NCI-H345 treated with DMSO at 0.1 percent for 48 hours (cell line): ENCODE results near the gene COPZ2.
A peak's percentile ranks its signal among the peaks of the same experiment; 100 is the strongest.
"Not testable (repeated sequence)": the region's sequence is repeated elsewhere in the genome, so short reads cannot be mapped to it uniquely, and the experiment has no call there.

Experiments used
- DNase-seq: peaks from one replicate; lab custom pipeline; 2025; ENCODE audit not compliant: unreplicated experiment; lab: John Stamatoyannopoulos, UW

COPZ2 gene, protein sequence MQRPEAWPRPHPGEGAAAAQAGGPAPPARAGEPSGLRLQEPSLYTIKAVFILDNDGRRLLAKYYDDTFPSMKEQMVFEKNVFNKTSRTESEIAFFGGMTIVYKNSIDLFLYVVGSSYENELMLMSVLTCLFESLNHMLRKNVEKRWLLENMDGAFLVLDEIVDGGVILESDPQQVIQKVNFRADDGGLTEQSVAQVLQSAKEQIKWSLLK

DNA sequence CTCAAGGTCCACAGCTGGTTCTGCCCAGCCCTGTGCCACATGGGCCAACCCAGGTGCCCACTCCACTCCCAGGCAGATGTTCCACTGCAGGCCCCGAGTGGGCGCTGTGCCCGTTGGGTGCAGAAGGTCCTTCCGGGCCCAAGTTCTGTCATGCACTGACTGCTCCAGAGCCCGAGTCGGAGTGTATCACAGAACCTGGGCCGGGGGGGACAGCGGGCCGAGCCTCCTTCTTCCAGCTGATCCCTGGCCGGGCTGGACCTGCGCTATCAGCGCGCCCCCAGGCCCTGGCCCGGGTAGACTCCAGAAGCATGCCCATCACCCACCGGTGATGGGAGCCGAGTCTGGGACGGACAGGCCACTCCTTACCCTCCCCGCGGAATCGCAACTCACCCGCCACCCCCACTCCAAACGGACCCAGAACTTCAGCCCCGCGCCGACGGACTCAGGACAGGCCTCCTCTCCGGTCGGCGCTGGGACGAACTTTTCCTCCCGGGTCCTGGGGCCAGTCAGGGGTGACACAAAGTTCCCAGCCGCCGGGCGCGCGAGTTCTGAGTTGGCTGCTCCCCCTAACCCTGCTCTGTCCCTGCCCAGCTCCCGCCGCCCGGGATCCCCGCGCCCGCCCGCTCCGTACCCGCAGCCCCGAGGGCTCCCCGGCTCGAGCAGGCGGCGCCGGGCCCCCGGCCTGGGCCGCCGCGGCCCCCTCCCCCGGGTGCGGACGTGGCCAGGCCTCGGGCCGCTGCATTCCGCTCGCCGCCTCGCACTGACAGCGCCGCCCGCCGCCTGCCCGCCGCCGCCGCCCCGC is at the start of gene COPZ2:
COPZ2 (minus strand) TSS at position 762 of the 802 bp plus-strand sequence; CDS start at position 742, 20 bp downstream.
- no peak for DNase-seq

DNA sequence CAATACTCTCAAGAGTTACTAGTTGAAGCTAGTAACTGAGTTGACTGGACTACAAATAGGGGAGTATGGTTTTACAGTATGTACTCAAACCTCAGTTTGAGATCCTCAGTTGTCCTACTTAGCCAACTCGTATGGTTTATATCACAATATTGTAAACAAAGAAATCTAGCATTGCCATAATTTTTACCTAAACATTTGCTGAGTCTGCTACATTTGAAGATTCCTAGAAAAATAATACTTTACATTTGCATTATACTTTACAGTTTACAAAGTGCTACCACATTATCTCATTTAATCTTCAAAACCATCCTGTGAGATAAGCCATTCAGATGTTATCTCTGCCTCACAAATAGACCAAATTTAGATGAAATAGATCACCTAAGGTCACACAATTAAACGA is 47.3 kb upstream of the COPZ2 start:
- DNase-seq, result no peak

DNA sequence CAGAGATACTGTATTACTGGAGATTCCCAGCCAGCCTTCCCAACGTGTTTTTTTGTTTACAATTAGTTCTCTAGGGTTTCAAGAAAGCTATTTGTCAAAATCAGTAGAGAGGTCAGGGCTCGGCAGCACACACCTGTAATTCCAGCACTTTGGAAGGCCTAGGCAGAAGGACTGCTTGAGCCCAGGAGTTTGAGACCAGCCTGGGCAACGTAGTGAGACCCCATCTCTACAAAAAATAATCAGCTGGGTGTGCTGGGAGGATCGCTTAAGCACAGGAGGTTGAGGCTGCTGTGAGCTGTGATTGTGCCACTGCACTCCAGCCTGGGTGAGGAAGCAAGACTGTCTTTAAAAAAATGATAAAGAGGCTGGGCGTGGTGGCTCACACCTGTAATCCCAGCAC is 44.3 kb upstream of the COPZ2 start:
- DNase-seq, result no peak

DNA sequence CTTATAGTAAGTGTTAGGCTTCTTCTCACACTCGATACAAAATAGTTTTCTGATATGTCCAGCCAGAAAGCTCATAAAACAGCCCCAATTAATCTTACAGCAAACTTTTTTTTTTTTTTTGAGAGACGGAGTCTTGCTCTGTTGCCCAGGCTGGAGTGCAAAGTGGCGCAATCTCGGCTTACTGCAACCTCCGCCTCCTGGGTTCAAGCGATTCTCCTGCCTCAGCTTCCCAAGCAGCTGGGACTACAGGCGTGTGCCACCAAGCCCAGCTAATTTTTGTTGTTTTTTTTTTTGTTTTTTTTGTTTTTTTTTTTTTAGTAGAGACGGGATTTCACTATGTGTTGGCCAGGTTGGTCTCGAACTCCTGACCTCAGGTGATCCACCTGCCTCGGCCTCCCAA is 39.6 kb upstream of the COPZ2 start:
- not testable (repeated sequence) for DNase-seq

DNA sequence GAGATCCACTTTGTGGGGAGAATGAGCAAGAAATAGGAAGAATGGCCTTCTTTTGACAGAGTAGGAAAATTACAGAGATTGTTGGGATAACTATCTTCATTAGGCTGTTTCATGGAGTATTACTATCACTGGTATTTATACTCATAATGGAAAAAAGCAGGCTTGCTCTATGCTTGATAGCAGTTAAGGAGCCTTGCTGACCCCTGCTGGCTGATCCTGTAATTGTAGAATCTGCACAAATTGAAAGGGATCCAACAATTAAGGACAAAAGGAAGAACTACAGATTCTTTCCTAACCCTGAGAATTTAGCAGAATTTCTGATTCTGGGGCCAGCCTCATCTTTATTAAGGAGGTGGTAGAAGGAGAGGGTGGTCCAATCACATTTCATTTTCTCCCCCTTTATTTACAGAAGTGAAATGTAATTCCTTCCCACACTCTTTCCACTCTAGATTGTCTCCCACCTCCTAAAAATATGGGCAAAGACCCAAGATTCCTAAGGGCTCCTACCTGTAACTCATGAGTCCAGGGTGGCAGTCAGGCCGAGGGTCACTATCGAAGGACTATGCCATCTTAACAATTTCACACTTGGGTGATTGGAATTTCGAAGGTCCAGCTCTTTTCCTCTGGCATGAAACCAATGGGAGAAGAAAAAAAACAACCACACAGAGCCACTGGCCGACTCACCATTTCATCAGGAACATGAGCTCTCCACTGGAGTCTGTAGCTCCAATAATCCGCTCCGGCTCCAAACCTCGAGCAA is 36.9 kb upstream of the COPZ2 start:
- peak; percentile 49 for DNase-seq

DNA sequence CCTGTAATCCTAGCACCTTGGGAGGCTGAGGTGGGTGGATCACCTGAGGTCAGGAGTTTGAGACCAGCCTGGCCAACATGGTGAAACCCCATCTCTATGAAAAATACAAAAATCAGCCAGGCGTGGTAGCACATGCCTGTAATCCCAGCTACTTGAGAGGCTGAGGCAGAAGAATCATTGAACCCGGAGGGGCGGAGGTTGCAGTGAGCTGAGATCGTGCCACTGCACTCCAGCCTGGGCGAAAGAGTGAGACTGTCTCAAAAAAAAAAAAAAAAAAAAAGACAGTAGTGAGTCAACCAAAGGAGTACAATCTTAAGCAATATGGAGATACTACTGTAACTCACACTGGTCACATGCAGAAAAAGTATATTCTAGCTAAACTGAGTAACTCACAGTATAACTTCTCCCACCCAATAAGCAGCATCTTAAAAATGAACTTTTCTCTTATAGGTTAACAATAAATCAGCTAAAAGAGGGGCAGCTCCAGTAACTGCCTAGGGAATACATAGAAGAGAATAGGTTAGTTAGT is 36.0 kb upstream of the COPZ2 start:
- DNase-seq, result not testable (repeated sequence)

DNA sequence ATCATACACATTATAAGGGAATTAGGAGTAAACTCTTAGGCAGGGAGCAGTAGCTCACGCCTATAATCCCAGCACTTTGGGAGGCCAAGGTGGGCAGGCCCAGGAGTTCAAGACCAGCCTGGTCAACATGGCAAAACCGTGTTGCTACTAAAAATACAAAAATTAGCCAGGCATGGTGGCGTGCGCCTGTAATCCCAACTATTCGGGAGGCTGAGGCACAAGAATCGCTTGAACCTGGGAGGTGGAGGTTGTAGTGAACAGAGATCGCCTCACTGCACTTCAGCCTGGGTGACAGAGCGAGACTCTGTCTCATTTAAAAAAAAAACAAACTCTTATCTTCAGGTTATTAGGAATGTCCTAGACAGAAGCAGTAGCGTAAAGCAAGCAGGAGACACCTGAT is 35.2 kb upstream of the COPZ2 start:
- DNase-seq, result not testable (repeated sequence)

DNA sequence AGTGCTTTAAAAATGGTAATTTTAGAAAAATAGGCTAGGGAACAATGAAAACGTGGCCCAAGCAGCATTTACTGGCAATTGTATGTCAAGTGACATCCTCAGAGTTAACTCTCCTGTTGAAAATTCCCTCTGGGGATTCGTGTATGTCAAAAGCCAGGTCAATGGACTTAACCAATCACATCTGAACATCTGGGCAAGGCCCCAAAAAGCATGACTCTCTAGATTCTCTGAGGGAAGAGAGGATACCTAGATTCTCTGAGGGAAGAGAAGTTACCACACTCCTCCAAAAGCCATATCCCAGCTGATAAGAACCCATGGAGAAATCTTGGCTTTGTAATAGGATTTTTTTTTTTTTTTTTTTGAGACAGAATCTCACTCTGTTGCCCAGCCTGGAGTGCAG is 34.1 kb upstream of the COPZ2 start:
- DNase-seq, result no peak

DNA sequence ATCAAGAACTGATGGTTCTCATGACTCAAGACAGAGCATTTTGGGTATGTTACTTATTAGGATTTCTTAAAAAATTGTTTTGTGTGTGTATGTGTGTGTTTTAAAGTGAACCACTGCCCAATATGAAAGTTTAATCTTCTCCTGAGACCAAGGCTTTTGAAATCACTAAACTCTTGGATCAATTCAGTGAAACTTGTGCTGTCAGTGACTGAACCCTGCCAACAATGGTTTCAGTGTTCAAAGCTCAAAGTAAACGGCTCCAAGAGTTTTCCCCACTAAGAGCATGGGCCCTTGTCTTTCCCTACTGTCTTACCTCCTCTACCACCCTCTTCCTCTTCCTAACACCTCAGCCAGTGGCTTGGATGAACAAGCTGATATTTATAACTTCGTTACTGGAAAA is 32.6 kb upstream of the COPZ2 start:
- DNase-seq, result no peak

DNA sequence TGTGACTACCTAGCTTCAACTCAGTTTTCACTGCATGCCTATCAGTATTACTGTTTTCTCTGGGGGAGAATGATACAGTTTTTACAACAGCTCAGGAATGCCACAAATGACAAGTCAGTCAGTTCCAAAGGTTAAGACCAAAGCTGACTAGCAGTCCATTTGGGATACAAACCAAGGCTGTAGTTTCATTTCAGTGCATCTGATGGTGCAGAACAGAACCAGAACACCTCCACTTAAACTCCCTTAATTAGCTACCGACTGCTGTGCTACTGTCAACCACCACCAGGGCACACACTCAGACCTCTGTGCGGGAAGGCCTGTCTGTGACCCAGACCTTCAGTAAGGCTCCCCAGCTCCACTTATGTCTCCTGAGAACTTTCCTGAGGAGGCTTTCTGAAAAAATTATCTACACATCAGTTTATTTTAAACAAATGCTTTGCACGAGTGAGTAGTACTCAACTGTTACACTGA is 30.9 kb upstream of the COPZ2 start:
- DNase-seq, result no peak

DNA sequence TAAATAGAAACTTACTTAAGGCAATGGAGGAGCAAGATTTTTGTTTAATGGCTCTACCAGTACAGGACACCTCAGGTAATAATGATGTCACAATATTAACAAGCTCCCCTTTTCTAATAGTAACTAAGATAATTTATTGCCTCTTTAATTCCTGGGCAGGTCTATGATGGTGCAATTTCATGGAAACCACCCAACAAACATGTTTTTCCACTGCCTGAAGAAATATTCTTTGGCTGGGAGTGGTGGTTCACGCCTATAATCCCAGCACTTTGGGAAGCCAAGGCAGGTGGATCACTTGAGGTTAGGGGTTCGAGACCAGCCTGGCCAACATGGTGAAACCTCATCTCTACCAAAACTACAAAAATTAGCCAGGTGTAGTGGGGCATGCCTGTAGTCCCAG is 30.2 kb upstream of the COPZ2 start:
- not testable (repeated sequence) for DNase-seq

DNA sequence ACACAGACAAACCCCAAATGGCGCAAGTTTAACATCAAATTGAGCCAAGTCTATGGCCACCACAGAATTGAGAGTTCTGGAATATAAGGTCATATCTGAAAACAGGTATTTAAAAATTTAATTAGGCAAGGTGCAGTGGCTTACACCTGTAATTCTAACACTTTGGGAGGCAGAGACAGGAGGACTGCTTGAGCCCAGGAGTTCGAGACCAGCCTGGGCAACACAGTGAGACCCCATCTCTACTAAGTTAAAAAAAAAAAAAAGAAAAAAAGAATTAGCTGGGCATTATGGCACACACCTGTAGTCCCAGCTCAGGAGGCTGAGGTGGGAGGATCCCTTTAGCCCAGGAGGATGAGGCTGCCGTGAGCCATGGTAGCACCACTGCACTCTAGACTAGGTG is 29.6 kb upstream of the COPZ2 start:
- DNase-seq, result no peak

DNA sequence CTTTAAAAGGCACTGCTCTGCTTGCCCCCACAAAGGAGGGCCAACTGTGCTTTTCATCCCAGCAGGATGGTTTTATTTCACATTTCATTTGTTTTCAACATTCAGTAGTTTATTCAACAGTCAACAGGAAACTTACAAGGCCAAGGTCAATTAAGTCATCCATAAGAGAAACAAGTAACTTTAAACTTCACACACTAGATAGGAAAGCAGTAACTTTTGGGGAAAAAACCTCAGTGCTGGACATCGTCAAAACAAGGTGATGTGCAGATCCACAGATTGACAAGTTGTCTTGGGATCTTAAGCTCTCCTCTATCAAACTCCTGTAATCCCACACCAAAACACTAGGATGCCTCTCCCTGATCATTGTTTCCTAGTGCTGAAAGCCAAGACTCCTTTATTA is 29.1 kb upstream of the COPZ2 start:
- DNase-seq, result no peak

DNA sequence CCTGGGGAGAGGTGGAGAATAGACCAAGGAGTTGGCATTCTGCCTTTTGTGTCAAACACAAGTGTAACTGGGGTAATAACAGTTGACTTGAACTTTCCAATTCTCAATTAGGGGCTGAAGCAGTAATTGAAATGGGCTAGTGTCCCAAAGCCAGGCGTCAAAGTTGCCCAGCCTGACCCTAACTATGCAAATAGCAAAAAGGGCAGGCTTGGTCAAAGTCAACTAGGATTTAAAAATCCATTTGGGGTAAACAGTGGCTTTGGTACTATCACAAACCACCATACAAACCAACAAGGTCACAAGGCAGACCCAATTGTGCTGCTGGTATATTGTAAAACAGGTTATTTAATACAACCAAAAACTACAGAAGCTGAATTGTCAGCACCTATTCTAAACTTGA is 28.6 kb upstream of the COPZ2 start:
- DNase-seq, result no peak

DNA sequence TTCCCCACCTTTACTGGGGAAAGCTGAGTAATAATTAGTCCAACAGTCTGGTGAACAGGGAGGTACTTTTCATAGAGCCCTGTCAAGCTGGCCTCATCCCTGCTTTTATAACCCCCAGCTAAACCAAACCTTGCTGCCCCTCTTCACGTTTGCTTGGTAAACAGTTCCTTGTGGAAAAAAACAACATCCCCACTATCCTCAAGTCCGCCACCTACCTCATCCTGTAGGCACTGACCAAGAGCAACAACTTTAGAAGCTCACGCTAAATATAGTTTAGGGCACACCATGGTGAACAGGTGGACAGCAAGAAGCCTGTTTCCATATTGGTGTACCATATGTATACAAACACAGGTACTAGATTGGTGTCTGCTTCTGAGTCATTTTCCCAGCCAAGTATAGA is 27.0 kb upstream of the COPZ2 start:
- no peak for DNase-seq

DNA sequence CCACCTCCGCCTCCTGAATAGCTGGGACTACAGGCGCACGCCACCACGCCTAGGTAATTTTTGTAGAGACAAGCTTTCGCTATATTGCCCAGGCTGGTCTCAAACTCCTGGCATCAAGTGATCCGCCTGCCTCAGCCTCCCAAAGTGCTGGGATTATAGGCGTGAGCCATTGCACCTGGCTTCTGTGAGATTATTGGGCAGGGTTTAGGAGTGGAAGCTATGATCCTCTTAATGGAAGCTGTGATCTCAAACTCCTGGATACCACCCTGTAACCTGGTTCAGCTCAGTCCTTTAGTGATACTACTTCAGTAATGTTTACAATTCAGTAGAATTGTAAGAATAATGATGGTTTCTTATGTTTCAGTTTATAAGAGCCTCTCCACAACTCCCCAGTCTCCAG is 24.7 kb upstream of the COPZ2 start:
- no peak for DNase-seq

DNA sequence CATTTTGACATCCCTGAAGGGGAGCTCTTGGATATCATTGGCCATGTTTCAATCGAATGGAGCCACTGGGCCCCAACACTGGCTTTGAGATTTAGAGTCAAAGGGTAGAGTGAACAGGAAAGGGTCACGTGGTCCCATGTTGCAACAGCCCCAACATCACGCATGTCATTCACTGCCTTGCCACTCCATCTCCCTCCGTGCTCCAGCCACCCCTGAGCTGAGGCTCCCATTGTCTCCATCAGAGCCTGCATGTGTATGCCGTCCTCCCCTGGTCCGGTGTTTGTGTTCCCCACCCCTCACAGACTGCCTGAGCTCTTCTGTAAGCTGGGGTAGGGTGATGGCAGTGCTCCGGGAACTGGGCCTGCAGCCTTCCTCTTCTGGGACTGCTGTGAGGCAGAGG is 22.7 kb upstream of the COPZ2 start:
- no peak for DNase-seq

DNA sequence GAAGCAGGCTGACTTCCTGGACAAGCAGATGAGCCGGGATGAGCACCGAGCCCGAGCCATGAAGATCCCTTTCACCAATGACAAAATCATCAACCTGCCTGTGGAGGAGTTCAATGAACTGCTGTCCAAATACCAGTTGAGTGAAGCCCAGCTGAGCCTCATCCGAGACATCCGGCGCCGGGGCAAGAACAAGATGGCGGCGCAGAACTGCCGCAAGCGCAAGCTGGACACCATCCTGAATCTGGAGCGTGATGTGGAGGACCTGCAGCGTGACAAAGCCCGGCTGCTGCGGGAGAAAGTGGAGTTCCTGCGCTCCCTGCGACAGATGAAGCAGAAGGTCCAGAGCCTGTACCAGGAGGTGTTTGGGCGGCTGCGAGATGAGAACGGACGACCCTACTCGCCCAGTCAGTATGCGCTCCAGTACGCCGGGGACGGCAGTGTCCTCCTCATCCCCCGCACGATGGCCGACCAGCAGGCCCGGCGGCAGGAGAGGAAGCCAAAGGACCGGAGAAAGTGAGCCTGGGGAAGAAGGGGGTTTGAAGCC is 21.6 kb upstream of the COPZ2 start:
- DNase-seq, result no peak

DNA sequence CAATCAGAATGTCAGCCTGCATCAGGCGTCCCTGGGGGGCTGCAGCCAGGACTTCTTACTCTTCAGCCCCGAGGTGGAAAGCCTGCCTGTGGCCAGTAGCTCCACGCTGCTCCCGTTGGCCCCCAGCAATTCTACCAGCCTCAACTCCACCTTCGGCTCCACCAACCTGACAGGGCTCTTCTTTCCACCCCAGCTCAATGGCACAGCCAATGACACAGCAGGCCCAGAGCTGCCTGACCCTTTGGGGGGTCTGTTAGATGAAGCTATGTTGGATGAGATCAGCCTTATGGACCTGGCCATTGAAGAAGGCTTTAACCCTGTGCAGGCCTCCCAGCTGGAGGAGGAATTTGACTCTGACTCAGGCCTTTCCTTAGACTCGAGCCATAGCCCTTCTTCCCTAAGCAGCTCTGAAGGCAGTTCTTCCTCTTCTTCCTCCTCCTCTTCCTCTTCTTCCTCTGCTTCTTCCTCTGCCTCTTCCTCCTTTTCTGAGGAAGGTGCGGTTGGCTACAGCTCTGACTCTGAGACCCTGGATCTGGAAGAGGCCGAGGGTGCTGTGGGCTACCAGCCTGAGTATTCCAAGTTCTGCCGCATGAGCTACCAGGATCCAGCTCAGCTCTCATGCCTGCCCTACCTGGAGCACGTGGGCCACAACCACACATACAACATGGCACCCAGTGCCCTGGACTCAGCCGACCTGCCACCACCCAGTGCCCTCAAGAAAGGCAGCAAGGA is 21.0 kb upstream of the COPZ2 start:
- no peak for DNase-seq

DNA sequence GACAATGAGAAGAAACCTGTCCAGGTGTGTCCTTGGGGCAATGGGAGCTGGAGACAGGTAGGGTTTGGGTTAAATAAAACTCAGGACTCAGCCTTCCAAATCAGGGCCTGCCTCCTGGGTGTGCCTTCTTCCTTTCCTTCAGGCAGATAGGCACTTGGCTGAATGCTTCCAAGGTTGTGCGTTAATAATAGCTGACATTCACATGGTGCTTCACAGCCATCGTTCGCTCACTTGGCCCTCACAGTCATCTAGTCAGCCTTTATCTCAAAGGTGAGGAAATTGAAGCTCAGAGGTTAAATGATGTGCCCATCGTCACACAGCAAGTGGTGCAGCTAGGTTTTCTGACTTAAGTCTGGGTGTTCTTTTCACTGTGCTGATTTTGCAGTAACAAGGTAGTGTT is 20.0 kb upstream of the COPZ2 start:
- no peak for DNase-seq

DNA sequence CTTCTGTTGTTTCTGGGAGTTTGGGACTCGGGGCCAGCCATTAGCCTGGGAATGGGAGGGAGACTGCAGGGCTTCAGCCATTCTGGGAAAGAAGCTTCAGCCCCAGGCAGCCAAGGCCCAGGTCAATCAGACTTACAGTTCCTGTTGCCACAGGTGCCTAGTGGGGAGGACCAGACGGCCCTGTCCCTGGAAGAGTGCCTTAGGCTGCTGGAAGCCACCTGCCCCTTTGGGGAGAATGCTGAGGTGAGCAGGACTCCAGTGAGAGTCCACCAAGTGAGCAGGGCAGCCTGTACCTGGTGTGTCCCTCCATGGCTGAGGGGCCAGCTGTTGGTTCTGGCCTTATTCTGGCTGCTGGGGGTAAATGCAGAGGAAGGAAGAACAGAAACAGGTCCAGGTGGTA is 19.3 kb upstream of the COPZ2 start:
- no peak for DNase-seq
